Embryonic facial prominence (tissue), 1 donor: ENCODE data around the gene NPSR1.
"Not testable (repeated sequence)": the region's sequence is repeated elsewhere in the genome, so short reads cannot be mapped to it uniquely, and the experiment has no call there.

Experiments
- DNase-seq: peaks from one replicate; pipeline ENCODE4 v3.0.0-alpha.2; 2016; ENCODE audit errors: extremely low spot score

The NPSR1 gene

GRCh38 chr7:34869057-34869456 lies 211.0 kb downstream of the NPSR1 start:
- no peak for DNase-seq

GRCh38 chr7:34870041-34870440 lies 212.0 kb downstream of the NPSR1 start:
- not testable (repeated sequence) for DNase-seq

DNA sequence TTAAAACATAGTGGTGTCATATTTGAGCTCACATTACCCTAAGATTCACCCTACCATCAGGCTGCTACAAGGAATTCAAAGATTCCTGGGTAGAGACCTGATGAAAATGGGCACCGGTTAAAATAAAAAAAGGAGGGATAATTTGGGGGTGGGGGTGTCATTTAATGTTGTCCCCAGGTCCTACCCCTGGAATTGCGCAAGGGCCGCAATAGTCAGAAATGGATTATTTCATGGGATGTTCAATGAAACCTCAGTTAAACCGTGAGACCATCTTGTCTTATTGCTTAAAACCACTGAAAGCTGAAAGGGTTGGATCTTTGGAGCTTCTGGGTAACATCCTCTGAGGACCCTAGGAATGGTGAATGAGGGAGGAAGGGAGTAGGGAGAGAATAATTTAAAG lies 216.3 kb downstream of the NPSR1 start:
- not testable (repeated sequence) for DNase-seq

GRCh38 chr7:34875481-34875880 lies 217.5 kb downstream of the NPSR1 start:
- DNase-seq: no peak

DNA sequence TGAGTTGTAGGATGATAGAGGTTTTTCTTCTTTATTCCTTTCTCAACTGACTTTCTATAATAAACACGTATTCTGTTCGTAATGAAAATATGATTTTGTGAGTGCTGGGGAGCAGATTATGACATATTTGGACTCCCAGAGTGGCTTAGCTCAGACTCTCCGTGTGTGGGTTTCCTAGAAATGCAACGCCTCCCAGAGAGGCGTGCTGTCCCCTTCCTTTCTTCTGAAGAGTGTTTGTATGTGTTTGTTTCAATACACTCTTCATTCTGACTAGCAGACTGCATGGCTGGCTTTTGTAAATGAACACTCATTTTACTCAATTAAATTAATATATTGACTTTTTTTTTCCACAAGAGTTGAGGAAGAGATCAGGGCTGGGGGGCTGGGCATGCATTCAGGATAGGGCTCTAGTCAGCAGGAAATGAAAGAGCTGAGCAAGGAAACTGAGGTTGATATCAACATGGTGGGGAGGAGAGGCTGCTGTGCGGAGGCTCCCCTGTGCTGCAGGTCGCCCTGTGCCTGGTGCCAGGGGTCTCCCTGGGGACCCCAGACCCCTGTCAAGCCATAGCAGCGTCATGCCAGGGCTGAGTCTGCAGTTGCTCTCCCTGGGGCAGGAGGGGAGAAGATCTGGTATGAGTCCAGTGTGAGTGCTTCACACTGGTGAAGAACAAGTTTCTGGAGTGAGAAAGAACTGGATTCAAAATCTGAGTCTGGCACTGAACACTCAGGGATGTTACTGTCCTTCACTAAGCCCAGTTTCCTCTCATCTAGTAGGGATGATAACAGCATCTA lies 221.1 kb downstream of the NPSR1 start:
- DNase-seq: not testable (repeated sequence)

- DNase-seq: no peak
These were observed 221.9 kb downstream of the NPSR1 start for GRCh38 chr7:34879871-34880270.

DNA sequence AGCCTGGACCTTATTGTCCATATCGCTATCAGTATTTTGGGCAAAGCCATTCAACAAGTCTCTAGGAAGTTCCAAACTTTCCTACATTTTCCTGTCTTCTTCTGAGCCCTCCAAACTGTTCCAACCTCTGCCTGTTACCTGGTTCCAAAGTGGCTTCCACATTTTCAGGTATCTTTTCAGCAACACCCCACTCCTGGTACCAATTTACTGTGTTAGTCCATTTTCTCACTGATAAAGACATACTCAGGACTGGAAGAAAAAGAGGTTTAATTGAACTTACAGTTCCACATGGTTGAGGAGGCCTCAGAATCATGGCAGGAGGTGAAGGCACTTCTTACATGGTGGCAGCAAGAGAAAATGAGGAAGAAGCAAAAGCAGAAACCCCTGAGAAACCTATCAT lies 225.8 kb downstream of the NPSR1 start:
- not testable (repeated sequence) for DNase-seq

- DNase-seq: no peak
These were observed 228.8 kb downstream of the NPSR1 start for GRCh38 chr7:34886856-34887255.

DNA sequence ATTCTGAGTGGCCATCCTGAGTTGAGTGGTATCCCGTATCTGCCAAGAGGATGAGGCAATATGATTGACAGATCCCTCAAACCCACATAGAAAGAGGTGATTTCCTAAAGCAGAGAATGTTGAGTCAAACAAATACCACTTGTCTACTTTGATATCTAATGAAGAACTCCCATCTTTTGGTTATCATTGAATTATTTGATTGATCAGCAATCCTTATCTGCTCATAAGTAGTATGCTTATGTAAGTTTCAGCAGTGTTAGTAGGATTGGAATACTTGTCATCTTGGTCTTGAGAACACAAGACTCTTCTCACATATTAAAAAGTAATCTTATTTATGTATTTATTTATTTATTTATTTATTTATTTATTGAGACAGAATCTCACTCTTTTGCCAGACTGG lies 231.9 kb downstream of the NPSR1 start:
- no peak for DNase-seq

DNA sequence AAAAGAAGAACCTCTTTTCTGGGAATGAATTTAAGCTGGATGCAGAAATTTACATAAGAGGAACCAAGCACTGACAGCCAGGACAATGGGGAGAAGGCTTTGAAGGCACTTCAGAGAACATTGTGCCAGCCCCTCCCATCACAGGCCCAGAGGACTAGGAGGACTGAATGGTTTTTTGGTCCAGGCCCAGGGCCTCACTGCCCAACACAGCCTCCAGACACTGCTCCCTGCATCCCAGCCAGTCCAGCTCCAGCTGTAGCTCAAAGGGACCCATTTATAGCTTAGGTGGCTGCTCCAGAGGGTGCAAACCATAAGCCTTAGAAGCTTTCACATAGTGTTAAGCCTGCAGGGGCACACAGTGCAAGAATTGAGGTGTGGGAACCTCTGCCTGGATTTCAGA lies 237.2 kb downstream of the NPSR1 start:
- no peak for DNase-seq
